IPS-18a (cell line): ENCODE results near the gene WNT7B.
A peak's percentile ranks its signal among the peaks of the same experiment; 100 is the strongest.

Source experiments
- H3K27ac ChIP-seq: one replicate; pipeline ENCODE4 v1.5.1; 2013; ENCODE audit warnings: low read length
- H3K27me3 ChIP-seq: one replicate; pipeline ENCODE4 v1.6.1; 2013; ENCODE audit warnings: mild to moderate bottlenecking, low read length; ENCODE audit not compliant: control insufficient read depth, insufficient read depth
- H3K36me3 ChIP-seq: one replicate; pipeline ENCODE4 v1.6.1; 2013; ENCODE audit warnings: low read depth, low read length; ENCODE audit not compliant: control insufficient read depth
- H3K4me1 ChIP-seq: one replicate; pipeline ENCODE4 v1.6.1; 2013; ENCODE audit warnings: low read depth, low read length; ENCODE audit not compliant: control insufficient read depth
- H3K4me3 ChIP-seq: one replicate; pipeline ENCODE4 v1.5.1; 2013; ENCODE audit warnings: low read length
- H3K9ac ChIP-seq: one replicate; pipeline ENCODE4 v1.6.1; 2013; ENCODE audit warnings: mild to moderate bottlenecking, low read length, moderate library complexity
- H3K9me3 ChIP-seq: one replicate; pipeline ENCODE4 v1.6.1; 2013; ENCODE audit warnings: low read depth, low read length; ENCODE audit not compliant: control insufficient read depth

Gene WNT7B

GRCh38 chr22:45885941-45886395, 91.0 kb downstream of the WNT7B start:
- H3K4me1 ChIP-seq = peaks cover 6% of the 10 kb centered on the region
- H3K4me3 ChIP-seq = no peak overlapping the region
- no peak overlapping the region for H3K9ac ChIP-seq
- H3K9me3 ChIP-seq = no peaks in the 10 kb centered on the region
- H3K36me3 ChIP-seq = no peaks in the 10 kb centered on the region
- H3K27ac ChIP-seq = no peak overlapping the region
- H3K27me3 ChIP-seq = peaks cover 16% of the 10 kb centered on the region

DNA sequence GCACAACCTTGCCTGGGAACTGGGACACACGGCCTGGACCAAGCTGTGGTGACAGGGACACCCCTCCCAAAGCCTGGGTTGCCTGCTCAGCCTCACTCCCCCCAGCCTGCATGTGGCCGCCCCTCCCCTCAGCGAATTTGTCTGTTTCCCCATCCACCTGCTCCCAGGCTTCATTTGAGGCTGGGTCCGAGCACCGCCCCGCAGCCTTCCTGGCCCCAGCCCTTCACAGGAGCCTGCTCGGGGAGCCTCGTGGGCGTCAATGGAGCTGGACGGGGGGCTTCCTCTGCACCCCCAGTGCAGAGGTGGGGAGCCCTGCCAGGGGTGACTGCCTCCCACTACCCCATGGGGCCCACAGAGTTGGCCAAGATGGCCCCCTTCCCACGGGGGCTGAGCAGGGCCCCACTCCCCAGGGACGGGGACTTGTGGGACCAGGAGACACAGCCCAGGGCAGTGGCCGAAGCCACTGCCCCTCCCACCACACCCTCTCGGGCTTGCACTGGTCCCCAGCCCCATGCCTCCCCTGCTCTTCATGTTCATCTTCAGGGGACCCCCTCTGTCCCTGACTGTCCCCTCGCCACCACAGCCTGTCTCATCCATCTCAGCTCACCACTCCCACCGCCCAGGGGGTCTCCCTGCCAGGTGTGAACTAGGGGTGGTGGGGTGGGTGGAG, 91.7 kb downstream of the WNT7B start:
- Histone ChIP-seq H3K9ac (no peak overlapping the region), H3K27ac (no peak overlapping the region), H3K9me3 (no peaks in the 10 kb centered on the region), H3K27me3 (peaks cover 23% of the 10 kb centered on the region), H3K4me3 (no peak overlapping the region), H3K4me1 (peaks cover 11% of the 10 kb centered on the region), H3K36me3 (no peaks in the 10 kb centered on the region)

DNA sequence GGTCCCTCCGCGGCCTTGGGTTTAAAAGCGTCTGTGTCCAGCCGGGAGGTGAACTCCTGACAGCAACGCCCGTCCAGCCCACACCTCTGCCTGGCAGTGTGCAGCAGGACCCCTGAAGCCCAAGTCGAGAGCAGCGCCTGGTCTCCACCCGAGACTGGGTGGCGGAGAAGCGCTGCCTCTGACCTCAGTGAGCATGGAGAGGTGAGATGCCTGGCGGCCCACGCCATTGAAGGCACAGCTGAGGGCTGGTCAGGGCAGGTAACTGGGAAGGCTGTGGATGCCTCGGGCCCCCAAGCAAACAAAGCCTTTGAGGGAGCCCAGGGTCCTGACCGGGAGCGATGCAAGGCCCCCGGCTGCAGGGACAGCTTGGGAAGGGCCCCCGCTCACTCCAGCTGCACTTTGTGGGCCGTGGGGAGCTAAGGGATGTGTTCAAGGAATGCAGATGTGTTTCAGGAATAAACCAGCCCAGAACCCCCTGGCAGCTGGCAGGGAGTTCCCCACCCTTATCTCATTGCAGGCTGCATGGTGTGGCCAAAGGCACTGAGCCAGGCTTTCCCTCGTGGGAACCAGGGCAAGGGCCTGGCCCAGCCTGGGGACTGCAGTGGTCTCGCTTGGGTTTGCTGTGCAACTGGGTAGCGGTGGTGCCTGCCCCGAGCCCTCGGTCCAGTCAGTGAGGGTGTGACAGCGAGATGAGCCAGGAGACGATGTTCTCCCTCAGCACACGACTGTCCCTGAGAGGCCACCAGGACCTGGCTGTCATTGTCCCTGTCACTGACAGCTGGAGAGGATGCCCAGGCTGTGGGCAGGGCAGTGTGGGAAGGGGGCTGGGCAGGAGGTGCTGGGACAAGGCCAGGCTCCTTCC, 92.5 kb downstream of the WNT7B start:
- Histone ChIP-seq H3K4me3 (no peak overlapping the region), H3K27me3 (peaks cover 32% of the 10 kb centered on the region), H3K9me3 (no peaks in the 10 kb centered on the region), H3K9ac (no peak overlapping the region), H3K4me1 (peaks cover 15% of the 10 kb centered on the region), H3K27ac (no peak overlapping the region), H3K36me3 (no peaks in the 10 kb centered on the region)

- Histone ChIP-seq H3K27me3 (peaks cover 36% of the 10 kb centered on the region), H3K4me3 (no peak overlapping the region)
These were observed 93.2 kb downstream of the WNT7B start for GRCh38 chr22:45883811-45884170.

DNA sequence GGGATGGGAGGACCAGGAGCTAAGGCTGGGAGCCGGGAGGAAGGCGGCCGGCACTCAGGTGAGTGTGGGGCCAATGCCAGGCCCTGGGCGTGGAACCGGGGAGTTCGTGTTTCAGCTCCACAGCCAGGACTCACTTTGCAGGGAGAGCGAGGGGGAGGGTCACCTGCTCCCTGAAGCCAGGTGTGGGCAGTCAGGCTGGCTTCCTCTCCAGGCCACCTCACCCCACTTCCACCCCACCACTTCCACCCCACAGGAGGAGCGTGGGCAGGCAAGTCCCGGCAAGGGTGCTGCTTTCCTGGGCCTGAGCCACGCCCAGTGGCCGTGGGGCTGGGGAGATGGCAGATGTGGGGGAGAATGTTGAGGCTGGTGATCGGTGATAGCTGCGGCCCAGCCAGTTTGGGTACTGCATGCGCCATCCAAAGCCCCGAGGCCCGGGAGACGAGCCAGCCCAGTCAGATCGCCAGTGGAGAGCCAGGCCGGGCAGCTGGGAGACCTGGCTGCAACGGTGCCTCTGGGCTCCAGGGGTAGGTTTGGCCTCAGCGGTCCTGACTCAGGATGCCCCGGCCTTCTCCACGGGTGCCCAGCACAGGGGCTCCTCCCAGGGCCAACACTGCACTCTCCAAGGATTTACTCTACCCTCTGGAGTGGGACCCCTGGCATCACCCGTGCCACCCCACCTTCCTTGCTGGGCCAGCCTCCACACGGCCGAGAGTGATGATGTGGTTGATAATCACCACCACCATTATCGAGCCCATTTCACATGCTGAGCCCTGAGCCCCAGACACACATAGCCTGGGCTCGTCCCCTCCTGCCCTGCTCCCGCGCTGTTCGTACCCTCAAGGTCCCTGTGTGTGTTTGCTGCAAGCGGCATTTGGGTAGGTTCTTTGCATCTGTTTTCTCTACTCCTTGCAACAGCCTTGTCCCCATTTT, 93.8 kb downstream of the WNT7B start:
- Histone ChIP-seq H3K9me3 (no peaks in the 10 kb centered on the region), H3K27ac (no peak overlapping the region), H3K4me3 (no peak overlapping the region), H3K36me3 (no peaks in the 10 kb centered on the region), H3K4me1 (peaks cover 22% of the 10 kb centered on the region), H3K9ac (no peak overlapping the region), H3K27me3 (peaks cover 42% of the 10 kb centered on the region)

More at GRCh38 chr22:45883811-45884170, 93.2 kb downstream of the WNT7B start:
- Histone ChIP-seq H3K4me1 (peaks cover 15% of the 10 kb centered on the region), H3K27ac (no peak overlapping the region), H3K9ac (no peak overlapping the region), H3K36me3 (no peaks in the 10 kb centered on the region), H3K9me3 (no peaks in the 10 kb centered on the region)

DNA sequence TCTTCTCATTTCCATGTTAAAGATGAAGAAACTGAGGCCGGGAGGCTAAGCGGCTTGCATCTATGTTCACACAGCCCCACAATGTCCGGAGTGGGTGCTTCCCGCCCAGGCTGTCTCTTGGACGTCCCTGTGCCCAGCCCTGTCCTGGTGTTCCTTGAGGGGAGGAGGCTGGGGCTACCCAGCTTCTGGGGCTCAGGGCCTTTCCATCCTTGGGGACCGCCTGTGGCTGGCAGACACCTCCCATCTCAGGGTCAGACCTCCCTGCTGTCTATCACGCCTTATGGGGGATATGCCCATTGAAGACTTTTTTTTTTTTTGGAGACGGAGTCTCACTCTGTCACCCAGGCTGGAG, 95.5 kb downstream of the WNT7B start:
- Histone ChIP-seq H3K4me3 (peak overlapping the region; percentile 45), H3K9me3 (no peaks in the 10 kb centered on the region), H3K9ac (no peak overlapping the region), H3K27me3 (peaks cover 59% of the 10 kb centered on the region), H3K36me3 (no peaks in the 10 kb centered on the region), H3K4me1 (peaks cover 29% of the 10 kb centered on the region), H3K27ac (no peak overlapping the region)

DNA sequence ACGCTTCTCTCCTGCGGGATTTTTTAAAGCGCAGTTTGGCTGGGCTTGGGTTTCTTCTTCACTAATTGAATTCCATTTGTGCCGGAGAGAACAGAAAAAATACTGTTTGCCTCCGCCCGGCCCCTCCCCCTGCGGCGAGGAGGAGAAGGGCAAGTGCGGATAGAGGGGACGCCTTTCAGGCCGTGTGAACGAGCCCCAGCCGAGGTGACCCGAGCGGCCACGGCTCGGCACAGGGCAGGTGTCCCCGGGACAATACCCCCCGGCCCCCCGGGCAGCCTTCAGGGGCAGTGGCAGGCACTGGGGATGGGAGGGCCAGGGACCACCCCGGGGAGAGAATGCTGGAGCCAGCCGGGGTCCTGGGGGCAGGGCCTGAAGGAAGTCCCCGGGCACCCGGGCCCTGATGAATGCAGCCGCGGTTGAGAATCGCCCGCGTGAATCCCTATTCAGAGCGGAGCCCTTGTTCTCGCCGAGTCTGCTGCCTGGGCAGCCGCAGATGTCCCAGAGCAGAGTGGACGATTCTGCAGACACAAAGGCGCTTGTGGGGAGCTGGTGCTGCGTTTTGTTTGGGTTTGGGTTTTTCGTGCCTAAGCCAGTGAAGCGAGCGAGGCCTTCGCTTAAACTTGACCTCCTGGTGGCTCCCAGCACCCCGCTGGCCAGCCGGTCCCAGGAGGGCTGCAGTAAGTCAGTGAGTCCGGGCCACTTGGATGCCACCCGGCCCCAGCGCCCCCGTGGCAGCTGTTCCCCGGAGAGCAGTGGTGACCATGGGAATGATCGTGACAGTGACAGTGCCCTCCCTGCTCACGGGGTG, 96.0 kb downstream of the WNT7B start:
- H3K27ac ChIP-seq = no peak overlapping the region
- peaks cover 29% of the 10 kb centered on the region for H3K4me1 ChIP-seq
- peak overlapping the region; percentile 45 for H3K4me3 ChIP-seq
- H3K27me3 ChIP-seq = peaks cover 64% of the 10 kb centered on the region
- H3K9ac ChIP-seq = no peak overlapping the region
- no peaks in the 10 kb centered on the region for H3K36me3 ChIP-seq
- H3K9me3 ChIP-seq = no peaks in the 10 kb centered on the region

DNA sequence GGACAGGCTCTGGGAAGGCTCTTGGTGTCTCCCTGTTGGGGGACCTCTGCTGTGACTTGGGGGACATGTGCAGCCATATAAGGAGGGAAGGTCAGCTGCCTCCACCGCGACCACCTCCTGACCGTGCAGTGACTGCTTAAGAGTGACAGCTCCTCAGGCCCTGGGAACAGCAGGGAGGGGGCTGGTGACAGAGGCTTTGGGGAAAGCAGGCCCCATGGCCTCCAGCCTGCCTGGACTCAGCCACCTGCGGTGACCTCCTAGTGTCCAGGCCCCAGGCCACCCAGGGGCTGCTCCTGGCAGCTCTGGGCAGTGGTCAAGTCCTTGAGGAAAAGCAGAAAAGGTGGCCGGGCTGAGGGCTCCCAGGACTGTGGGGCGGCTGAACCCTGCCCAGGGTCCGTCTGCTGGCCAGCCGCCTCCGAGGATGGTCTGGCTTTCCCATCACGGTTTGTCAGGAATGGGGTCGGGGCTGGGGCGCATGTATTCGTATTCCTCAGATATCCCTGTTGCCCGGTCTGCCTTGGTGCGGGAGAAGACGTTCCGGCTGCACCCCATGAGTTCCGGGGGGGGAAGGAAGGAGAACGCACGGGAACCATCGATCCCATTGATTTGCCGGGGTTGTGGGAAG, 96.8 kb downstream of the WNT7B start:
- Histone ChIP-seq H3K9me3 (no peaks in the 10 kb centered on the region), H3K27ac (no peak overlapping the region), H3K9ac (no peak overlapping the region), H3K4me1 (peaks cover 29% of the 10 kb centered on the region), H3K36me3 (no peaks in the 10 kb centered on the region), H3K27me3 (peaks cover 69% of the 10 kb centered on the region), H3K4me3 (peak overlapping the region; percentile 45)

DNA sequence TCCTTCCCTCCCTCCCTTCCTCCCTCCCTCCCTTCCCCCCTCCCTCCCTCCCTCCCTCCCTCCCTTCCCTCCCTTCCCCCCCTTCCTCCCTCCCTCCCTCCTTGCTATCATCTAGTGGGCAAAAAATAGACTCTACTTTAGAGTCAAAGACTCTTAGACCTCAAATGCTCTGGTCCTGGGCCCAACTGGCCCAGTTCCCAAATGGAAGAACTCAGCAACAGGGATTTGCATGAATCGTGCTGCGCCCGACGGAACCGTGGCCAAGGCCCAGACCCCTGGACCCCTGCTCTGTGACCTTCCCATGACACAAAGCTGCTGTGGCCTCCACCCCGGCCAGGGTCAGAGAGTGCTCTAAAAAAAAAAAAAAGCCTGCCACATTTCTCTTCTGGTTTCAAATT, 97.4 kb downstream of the WNT7B start:
- Histone ChIP-seq H3K9ac (no peak overlapping the region), H3K4me3 (no peak overlapping the region), H3K9me3 (no peaks in the 10 kb centered on the region), H3K27ac (no peak overlapping the region), H3K27me3 (peaks cover 70% of the 10 kb centered on the region), H3K4me1 (peaks cover 29% of the 10 kb centered on the region), H3K36me3 (no peaks in the 10 kb centered on the region)

- Histone ChIP-seq H3K27ac (no peak overlapping the region), H3K36me3 (no peaks in the 10 kb centered on the region), H3K4me1 (peaks cover 29% of the 10 kb centered on the region), H3K27me3 (peaks cover 75% of the 10 kb centered on the region), H3K4me3 (no peak overlapping the region), H3K9me3 (no peaks in the 10 kb centered on the region), H3K9ac (no peak overlapping the region)
These were observed 97.9 kb downstream of the WNT7B start for GRCh38 chr22:45878901-45879551.
